Measurements from ENCODE around the gene FAM24B.

Gene FAM24B

GRCh38 chr10:122822973-122823690 lies 56.2 kb downstream of the FAM24B start:
- no peak for DNase-seq (ENCODE audit: low spot score)

- no peak for DNase-seq (ENCODE audit: low spot score)
Measured at GRCh38 chr10:122821808-122822207, 57.6 kb downstream of the FAM24B start.

- no peak for DNase-seq (ENCODE audit: low spot score)
Measured at GRCh38 chr10:122815458-122815857, 63.9 kb downstream of the FAM24B start.

GRCh38 chr10:122814493-122814892 lies 64.9 kb downstream of the FAM24B start:
- DNase-seq (ENCODE audit: low spot score): no peak

- DNase-seq (ENCODE audit: low spot score): no peak
Measured at GRCh38 chr10:122812751-122813150, 66.6 kb downstream of the FAM24B start.

GRCh38 chr10:122802282-122802681 lies 77.1 kb downstream of the FAM24B start:
- DNase-seq (ENCODE audit: low spot score): no peak

Measured in hepatic stellate cell (primary cell).